Activated gamma-delta T cell treated with Interleukin-2 at 50 U/mL for 16 hours (primary cell): ENCODE results near the gene ACOXL.

Experiments
- DNase-seq: peaks from one replicate; pipeline ENCODE4 v3.0.0-alpha.2; 2020

Gene ACOXL

GRCh38 chr2:111148925-111149324 is 416.6 kb downstream of the ACOXL start:
- no peak for DNase-seq

GRCh38 chr2:111149882-111150455 is 417.6 kb downstream of the ACOXL start:
- DNase-seq, result no peak

- no peak for DNase-seq
Measured at GRCh38 chr2:111154758-111155157, 422.4 kb downstream of the ACOXL start.

DNA sequence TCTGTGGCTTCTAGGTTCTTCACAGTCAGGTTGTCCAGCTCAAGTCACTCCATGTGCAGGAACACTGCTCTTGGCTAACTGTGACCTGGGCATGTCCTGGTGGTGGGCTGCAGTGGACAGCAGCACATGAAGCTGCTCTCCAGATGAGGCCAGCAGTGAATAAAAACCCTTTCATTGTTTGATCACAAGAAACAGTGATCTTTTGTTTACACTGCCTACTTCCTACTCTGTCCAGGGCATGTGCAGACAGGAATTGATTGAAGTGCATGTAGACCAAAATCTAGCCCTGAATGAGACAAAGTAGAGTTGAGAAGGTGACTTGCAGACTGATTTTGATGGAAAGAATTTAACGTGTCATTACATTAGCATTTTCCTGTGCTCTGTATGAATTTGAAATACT is 423.2 kb downstream of the ACOXL start:
- DNase-seq, result no peak

GRCh38 chr2:111156529-111156928 is 424.2 kb downstream of the ACOXL start:
- no peak for DNase-seq

DNA sequence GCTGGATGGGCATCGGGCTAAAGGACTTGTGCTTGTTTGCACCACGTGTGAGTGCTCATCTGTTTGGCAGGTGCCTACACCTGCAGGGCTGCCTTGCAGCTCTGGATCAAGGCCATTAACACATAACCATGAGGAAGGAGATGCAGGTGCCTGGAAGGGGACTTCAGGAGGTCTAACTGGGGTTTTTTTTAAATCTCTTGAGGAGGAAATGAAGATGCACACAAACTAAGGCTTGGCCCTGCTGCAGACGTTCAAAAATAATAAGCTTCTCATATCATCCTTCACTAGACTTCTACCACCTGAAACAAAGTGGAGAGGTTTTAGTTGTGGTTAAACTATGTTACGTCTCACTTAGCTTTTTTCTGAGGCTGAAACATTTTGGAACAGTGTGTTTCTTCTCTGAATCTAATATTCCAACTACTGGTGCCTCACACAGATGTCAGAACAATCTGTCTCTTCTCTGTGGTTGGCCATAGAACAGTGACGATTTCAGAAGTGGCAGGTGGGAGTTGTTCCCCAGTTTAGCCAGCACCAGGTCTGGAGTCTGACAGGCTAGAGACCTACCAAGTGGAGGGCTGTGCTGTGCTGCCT is 424.8 kb downstream of the ACOXL start:
- DNase-seq, result no peak

DNA sequence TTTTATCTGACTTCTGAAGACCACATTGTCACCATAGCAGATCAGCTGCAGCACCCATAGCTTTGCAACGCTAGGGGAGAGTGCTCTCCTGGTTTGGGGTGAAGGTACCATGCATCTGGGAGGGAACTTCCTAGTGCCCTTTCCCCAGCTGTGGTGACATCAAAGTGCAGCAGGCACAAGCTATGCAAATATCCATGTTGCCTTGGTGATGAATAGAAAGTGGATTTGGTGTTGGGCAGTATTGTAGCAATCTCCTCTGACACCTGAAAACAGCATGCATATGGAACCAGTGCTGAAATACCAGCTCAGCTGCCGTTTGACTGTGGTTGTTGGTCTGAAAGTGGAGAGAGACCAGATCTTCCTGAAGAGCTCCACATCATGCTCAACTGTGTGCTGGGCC is 425.4 kb downstream of the ACOXL start:
- no peak for DNase-seq

DNA sequence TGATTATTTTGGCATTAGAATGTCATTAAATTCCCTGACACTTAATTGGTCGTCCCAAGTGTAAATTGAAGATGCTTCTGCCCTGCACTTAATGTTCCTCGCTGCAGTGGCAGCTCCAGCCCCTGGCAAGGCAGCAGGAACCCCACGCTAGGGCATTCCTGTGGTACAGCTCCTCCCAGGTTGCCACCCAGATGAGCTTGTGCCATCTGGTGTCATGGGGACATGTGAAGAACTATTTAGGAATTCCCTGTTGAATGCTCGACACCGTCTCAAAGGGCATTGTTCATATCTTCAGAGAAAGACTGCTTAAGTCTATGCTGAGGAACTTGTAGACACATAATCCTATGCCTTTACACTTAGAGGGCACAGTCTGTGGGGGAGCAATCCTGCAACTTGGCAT is 427.3 kb downstream of the ACOXL start:
- no peak for DNase-seq

- no peak for DNase-seq
Measured at GRCh38 chr2:111160758-111161157, 428.4 kb downstream of the ACOXL start.

DNA sequence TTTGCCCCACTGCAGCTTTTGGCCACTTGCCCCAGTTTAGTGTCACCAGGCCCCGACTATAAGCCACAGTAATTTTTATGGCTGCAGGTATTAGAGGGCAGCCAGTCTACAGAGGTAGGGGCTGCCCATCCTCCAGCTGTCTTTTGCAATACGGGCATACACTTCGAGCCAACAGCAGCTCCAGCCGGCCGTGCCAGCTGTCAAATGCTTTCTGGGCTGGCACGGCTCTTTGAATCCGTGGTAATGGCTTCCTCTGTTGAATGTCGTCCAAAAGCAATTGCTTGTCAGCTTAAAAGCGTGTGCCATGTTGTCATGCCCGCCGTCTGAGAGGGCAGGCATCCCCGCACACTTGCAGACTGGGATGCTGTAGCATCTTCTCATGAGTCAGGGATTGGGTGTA is 429.6 kb downstream of the ACOXL start:
- DNase-seq, result no peak

DNA sequence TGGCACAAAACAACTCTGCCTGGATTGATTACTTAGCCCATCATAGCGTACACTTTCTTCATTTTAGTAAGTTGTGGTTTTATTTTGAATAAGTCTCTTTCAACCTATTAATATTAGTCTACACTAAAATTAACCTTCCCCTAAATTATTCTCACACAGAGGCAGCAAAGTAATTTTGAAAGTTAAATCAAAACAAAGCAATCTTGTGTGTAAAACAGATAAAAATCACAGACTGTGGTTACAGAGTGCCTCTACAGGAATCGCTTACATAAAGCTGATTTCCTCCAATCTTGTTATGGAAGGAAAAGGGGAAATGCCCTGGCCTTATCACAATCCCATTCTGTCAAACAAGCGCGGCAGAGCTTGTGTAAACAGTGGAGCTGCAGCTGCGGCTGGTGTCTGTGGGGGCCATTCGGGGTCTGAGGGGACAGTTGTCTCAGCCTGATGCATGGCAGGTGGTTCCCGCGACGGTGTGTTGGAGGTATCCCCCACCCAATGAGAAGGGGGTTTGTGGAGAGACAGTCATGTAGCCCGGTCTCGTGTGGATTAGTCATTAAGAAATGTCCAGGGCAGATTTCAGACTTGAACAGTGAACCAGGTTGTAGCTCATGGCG is 430.5 kb downstream of the ACOXL start:
- no peak for DNase-seq

DNA sequence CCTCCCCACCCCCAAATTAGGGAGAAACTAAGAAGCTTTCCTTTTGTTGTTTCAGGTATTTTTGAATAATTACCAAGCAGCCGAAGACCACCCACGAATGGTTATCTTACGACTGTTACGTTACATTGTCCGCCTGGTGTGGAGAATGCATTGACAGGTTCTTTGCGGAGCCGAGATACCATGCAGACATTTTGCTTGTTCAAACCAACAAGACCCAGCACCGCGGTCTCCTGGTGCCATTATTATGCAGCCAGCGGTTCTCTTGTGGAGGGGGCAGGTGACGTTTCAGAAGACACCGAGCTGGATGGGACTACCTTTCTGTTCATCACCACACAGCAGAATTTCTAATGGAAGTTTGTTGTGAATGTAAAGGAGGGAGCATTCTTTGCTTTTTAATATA is 431.7 kb downstream of the ACOXL start:
- no peak for DNase-seq

- no peak for DNase-seq
Measured at GRCh38 chr2:111165084-111165483, 432.7 kb downstream of the ACOXL start.

DNA sequence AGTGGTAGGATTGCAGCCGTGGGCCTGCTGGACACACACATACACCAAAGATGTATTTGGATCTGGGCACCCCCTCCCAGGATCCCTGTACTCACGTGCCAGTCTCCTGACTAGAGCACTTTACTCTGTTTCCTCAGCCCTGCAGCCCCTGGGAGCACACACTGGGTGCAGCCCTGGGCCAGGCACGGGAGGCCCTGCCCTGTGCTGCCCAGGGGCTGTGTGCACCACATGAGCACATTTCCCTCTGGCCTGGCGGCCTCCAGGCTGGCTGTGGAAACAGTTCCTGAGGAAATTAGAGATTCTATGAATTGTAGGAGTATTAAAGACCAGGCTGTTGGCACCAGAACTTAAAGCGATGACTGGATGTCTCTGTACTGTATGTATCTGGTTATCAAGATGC is 433.7 kb downstream of the ACOXL start:
- no peak for DNase-seq

GRCh38 chr2:111167076-111167862 is 434.9 kb downstream of the ACOXL start:
- no peak for DNase-seq

GRCh38 chr2:111167863-111168162 is 435.4 kb downstream of the ACOXL start:
- DNase-seq, result no peak
